Suprapubic skin (tissue), 4 donors: ENCODE measurements around the gene TACC3.

ENCODE experiments used
- CTCF ChIP-seq, 2 donors: fragments of 200-600 bp in 1 of 2; fragments of 450-650 bp in 1 of 2; sonication (generic) in 1 of 2; IDR thresholded peaks; one replicate each; pipeline ENCODE4 v1.5.1; 2016 to 2019; ENCODE audit warnings: antibody characterized with exemption in 2 of 2, mild to moderate bottlenecking in 1 of 2, moderate library complexity in 1 of 2
- POLR2A ChIP-seq, 2 donors: fragments of 450-650 bp; IDR thresholded peaks; one replicate each; pipeline ENCODE4 v1.6.1; 2017; ENCODE audit warnings: antibody characterized with exemption in 2 of 2, mild to moderate bottlenecking in 2 of 2, moderate library complexity in 2 of 2
- POLR2AphosphoS5 ChIP-seq, 3 donors: sonication (generic); formaldehyde crosslinking; IDR thresholded peaks; one replicate each; pipeline ENCODE4 v1.6.1; 2017; ENCODE audit warnings: antibody characterized with exemption in 3 of 3

GRCh38 chr4:1756893-1757779, 35.8 kb downstream of the TACC3 start:
- no peak for TF ChIP-seq CTCF (IDR thresholded peaks at IDR 0.05)
- TF ChIP-seq POLR2A (IDR thresholded peaks at IDR 0.05) = no peak
- TF ChIP-seq POLR2AphosphoS5 (IDR thresholded peaks at IDR 0.05) = no peak
